Fibroblast of skin of left quadriceps (primary cell): ENCODE measurements around the gene NDST3.

Experiments
- DNase-seq, 2 experiments: peaks; one replicate each; pipeline ENCODE4 v3.0.0-alpha.2; 2013; ENCODE audit warnings: low read depth in 2 of 2

NDST3 gene

GRCh38 chr4:118034053-118034785 is at the start of gene NDST3:
NDST3 (plus strand) TSS chr4:118034486; CDS start chr4:118053911, 19,425 bp downstream.
- DNase-seq: peak; percentile 57 to 58

- no peak for DNase-seq
Measured at GRCh38 chr4:117986321-117986720, 48.0 kb upstream of the NDST3 start.

GRCh38 chr4:117987464-117987863 is 46.8 kb upstream of the NDST3 start:
- DNase-seq: no peak

GRCh38 chr4:117996891-117997290 is 37.4 kb upstream of the NDST3 start:
- no peak for DNase-seq

- DNase-seq: no peak
Measured at GRCh38 chr4:118004088-118004487, 30.2 kb upstream of the NDST3 start.

- DNase-seq: no peak
Measured at GRCh38 chr4:118005883-118006282, 28.4 kb upstream of the NDST3 start.

- no peak for DNase-seq
Measured at GRCh38 chr4:118012142-118012541, 22.1 kb upstream of the NDST3 start.

- DNase-seq: no peak
Measured at GRCh38 chr4:118014831-118015230, 19.5 kb upstream of the NDST3 start.

GRCh38 chr4:118018381-118019145 is 15.7 kb upstream of the NDST3 start:
- no peak for DNase-seq

- DNase-seq: no peak
Measured at GRCh38 chr4:118026806-118027205, 7.5 kb upstream of the NDST3 start.

- DNase-seq: no peak
Measured at GRCh38 chr4:118029224-118029623, 5.1 kb upstream of the NDST3 start.

GRCh38 chr4:118032691-118033090 is 1.6 kb upstream of the NDST3 start:
- DNase-seq: no peak

GRCh38 chr4:118033148-118034052 is 886 bp upstream of the NDST3 start:
- DNase-seq: peak in 1 of 2 experiments; percentile 28

GRCh38 chr4:118035309-118035708 is 1.0 kb downstream of the NDST3 start:
- no peak for DNase-seq

GRCh38 chr4:118036336-118036735 is 2.0 kb downstream of the NDST3 start:
- no peak for DNase-seq

- no peak for DNase-seq
Measured at GRCh38 chr4:118037955-118038354, 3.7 kb downstream of the NDST3 start.

- DNase-seq: no peak
Measured at GRCh38 chr4:118046323-118046722, 12.0 kb downstream of the NDST3 start.

- DNase-seq: no peak
Measured at GRCh38 chr4:118047043-118047442, 12.8 kb downstream of the NDST3 start.

- no peak for DNase-seq
Measured at GRCh38 chr4:118058955-118059354, 24.7 kb downstream of the NDST3 start.

- DNase-seq: no peak
Measured at GRCh38 chr4:118059397-118059796, 25.1 kb downstream of the NDST3 start.

GRCh38 chr4:118076958-118077766 is 42.9 kb downstream of the NDST3 start:
- peak in 1 of 2 experiments; percentile 10 for DNase-seq
